SK-N-SH treated with all-trans-retinoic acid at 6 μM for 48 hours (cell line): ENCODE results near the gene MAP3K13.
A peak's percentile ranks its signal among the peaks of the same experiment; 100 is the strongest.

ENCODE experiments used
- OSR1 ChIP-seq: fragments of 250-450 bp; sonication (Bioruptor Pico); IDR thresholded peaks from 2 replicates; pipeline ENCODE4 v1.8.0; 2022; ENCODE audit warnings: moderate library complexity, mild to moderate bottlenecking, inconsistent platforms
- TOX ChIP-seq: fragments of 250-450 bp; sonication (Bioruptor Pico); IDR thresholded peaks from 2 replicates; pipeline ENCODE4 v1.8.0; 2021; ENCODE audit warnings: mild to moderate bottlenecking, moderate library complexity, borderline replicate concordance
- ZC3H10 ChIP-seq: fragments of 250-450 bp; sonication (Bioruptor Pico); IDR thresholded peaks from 2 replicates; pipeline ENCODE4 v1.5.1; 2021; ENCODE audit warnings: mild to moderate bottlenecking, moderate library complexity
- ZFP3 ChIP-seq: fragments of 250-450 bp; sonication (Bioruptor Pico); IDR thresholded peaks from 2 replicates; pipeline ENCODE4 v1.5.0; 2020; ENCODE audit warnings: mild to moderate bottlenecking, moderate library complexity
- ZFP30 ChIP-seq: fragments of 450-650 bp; formaldehyde crosslinking; IDR thresholded peaks from 2 replicates; pipeline ENCODE4 v1.5.0; 2022; ENCODE audit warnings: mild to moderate bottlenecking, moderate library complexity
- TF ChIP-seq, protein P1 (sequence below): fragments of 250-450 bp; sonication (Bioruptor Pico); IDR thresholded peaks from 2 replicates; pipeline ENCODE4 v1.8.0; 2020; ENCODE audit warnings: mild to moderate bottlenecking, moderate library complexity, borderline replicate concordance
- TF ChIP-seq, protein P2 (sequence below): fragments of 250-450 bp; sonication (Bioruptor Pico); IDR thresholded peaks from 2 replicates; pipeline ENCODE4 v1.5.1; 2021; ENCODE audit warnings: mild to moderate bottlenecking, moderate library complexity

DNA sequence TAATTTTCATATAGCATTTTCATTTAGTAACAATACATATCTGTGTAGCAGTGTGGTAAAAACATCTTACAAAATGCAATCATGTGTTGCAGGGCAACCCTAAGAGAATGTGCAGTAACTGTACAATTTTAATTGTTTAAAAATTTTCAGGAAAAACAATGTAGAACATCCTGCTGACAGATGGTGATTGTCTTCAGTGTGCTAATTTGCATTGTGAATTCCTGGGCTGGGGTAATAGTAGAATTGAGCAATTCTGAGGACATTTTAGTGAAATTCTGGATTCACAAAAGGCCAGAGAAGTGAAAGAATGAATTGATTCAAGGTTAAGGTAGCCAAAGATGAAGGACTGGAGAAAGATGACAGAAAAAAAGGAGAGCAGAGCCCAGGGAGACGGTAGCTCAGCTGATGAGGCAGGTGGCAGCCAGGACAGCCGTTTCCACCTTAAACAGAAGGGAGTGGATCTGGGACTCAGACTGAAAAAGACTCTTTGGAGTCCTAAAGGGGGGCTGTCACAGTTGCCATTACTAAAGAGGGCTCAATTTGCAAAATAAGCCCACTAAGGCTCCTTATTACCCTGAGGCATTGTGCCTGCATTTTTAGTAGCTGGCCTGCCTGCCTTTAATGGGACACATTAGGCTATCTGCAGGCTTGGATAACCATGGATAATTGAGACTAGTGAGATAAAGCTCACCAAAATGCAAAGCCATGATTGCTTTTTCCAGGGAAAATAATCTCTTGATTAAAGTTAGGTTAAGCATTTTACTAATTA, 8.6 kb downstream of the MAP3K13 start:
- TF ChIP-seq ZFP3 (CRISPR knock-in tag): no peak
- TF ChIP-seq, protein P1, sequence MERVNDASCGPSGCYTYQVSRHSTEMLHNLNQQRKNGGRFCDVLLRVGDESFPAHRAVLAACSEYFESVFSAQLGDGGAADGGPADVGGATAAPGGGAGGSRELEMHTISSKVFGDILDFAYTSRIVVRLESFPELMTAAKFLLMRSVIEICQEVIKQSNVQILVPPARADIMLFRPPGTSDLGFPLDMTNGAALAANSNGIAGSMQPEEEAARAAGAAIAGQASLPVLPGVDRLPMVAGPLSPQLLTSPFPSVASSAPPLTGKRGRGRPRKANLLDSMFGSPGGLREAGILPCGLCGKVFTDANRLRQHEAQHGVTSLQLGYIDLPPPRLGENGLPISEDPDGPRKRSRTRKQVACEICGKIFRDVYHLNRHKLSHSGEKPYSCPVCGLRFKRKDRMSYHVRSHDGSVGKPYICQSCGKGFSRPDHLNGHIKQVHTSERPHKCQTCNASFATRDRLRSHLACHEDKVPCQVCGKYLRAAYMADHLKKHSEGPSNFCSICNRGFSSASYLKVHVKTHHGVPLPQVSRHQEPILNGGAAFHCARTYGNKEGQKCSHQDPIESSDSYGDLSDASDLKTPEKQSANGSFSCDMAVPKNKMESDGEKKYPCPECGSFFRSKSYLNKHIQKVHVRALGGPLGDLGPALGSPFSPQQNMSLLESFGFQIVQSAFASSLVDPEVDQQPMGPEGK (CRISPR knock-in tag): no peak
- TF ChIP-seq, protein P2, sequence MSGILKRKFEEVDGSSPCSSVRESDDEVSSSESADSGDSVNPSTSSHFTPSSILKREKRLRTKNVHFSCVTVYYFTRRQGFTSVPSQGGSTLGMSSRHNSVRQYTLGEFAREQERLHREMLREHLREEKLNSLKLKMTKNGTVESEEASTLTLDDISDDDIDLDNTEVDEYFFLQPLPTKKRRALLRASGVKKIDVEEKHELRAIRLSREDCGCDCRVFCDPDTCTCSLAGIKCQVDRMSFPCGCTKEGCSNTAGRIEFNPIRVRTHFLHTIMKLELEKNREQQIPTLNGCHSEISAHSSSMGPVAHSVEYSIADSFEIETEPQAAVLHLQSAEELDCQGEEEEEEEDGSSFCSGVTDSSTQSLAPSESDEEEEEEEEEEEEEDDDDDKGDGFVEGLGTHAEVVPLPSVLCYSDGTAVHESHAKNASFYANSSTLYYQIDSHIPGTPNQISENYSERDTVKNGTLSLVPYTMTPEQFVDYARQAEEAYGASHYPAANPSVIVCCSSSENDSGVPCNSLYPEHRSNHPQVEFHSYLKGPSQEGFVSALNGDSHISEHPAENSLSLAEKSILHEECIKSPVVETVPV (CRISPR knock-in tag): peak; percentile 78
- no peak for TF ChIP-seq TOX (CRISPR knock-in tag)
- no peak for TF ChIP-seq ZC3H10 (CRISPR knock-in tag)
- TF ChIP-seq OSR1 (CRISPR knock-in tag): no peak
- no peak for TF ChIP-seq ZFP30 (CRISPR knock-in tag)
